ENCODE results near the gene CARNS1. TPM values are rescaled to one million over a fixed set of nuclear protein-coding genes. Genes with fewer than 3 reads are reported as not detected.

CARNS1 gene
- total and polyA plus RNA-seq, 2 of the 8 experiments (the other 6 are each of a cell fraction or from before 2014, with no cell fraction given): 0.82 to 1.1 TPM

- no peak for TF ChIP-seq CHD7 (IDR thresholded peaks at IDR 0.05; ENCODE audit: insufficient replicate concordance, low read length)
- TF ChIP-seq YY1 (IDR thresholded peaks at IDR 0.05; ENCODE audit: low read depth, low read length): peak; percentile 85; the same call in 1 of the 2 replicates
- TF ChIP-seq FOSL1 (IDR thresholded peaks at IDR 0.05; ENCODE audit: insufficient read depth, low read depth, low read length): no peak
- TF ChIP-seq EP300 (IDR thresholded peaks at IDR 0.05; ENCODE audit: borderline replicate concordance in 1 of 2, low read depth in 2 of 2, low read length in 2 of 2): no peak
- TF ChIP-seq GABPA (IDR thresholded peaks at IDR 0.05; ENCODE audit: borderline replicate concordance, insufficient read depth, low read length): no peak
- TF ChIP-seq EGR1 (IDR thresholded peaks at IDR 0.05; ENCODE audit: borderline replicate concordance, low read depth, low read length): peak; percentile 51; the same call in 1 of the 2 replicates
- peak; percentile 77 for TF ChIP-seq PHF8 (conservative IDR thresholded peaks at IDR 0.05; ENCODE audit: low read depth, low read length)
- 0 out of 2 replicates have a peak, but pooled peaks have one; percentile 20 for TF ChIP-seq TBP (IDR thresholded peaks at IDR 0.05; ENCODE audit: low read depth, low read length)
- no peak for TF ChIP-seq ATF3 (IDR thresholded peaks at IDR 0.05; ENCODE audit: insufficient read depth, low read depth, low read length)
Measured at GRCh38 chr11:67464411-67465188, 49.1 kb downstream of the CARNS1 start (continued).
